GM13976 (cell line): ENCODE measurements around the gene CACHD1.

Source experiments
- DNase-seq: peaks from one replicate; pipeline ENCODE4 v3.0.0; 2012; ENCODE audit warnings: low spot score
- in situ Hi-C: fragments of 300-500 bp; cut with MboI; formaldehyde crosslinking; loops from one replicate; pipeline ENCODE4 v1.12.0; 2022; ENCODE audit warnings: low sequenced_read_pairs, mixed read lengths, inconsistent platforms; ENCODE audit not compliant: unreplicated experiment
- TF ChIP-seq, protein P1 (sequence below): IDR thresholded peaks from 2 replicates; pipeline ENCODE4 v1.5.1; 2012; ENCODE audit warnings: borderline replicate concordance, mild to moderate bottlenecking; ENCODE audit not compliant: insufficient read depth; ENCODE audit errors: extremely low read depth, missing control alignments, control extremely low read depth

Gene CACHD1

DNA sequence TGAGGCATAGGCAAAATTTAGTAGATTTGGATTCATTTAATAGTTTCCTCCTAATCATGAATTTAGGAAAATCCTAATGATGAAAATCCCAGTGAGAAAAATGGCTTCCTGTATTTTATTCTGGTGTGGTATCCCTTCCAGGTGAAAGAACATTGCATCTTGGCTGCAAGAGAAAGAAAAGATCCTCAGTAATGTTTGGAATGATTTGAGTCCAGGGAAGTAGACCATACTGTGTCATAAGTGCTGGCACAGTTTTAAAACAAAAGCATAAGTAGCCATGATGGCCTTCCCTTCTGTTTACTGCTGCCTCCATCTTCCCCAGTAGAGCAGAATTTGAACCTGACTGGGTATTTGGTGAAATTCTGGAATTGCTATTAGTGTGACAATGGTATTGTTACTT is 52.8 kb downstream of the CACHD1 start:
- TF ChIP-seq, protein P1, sequence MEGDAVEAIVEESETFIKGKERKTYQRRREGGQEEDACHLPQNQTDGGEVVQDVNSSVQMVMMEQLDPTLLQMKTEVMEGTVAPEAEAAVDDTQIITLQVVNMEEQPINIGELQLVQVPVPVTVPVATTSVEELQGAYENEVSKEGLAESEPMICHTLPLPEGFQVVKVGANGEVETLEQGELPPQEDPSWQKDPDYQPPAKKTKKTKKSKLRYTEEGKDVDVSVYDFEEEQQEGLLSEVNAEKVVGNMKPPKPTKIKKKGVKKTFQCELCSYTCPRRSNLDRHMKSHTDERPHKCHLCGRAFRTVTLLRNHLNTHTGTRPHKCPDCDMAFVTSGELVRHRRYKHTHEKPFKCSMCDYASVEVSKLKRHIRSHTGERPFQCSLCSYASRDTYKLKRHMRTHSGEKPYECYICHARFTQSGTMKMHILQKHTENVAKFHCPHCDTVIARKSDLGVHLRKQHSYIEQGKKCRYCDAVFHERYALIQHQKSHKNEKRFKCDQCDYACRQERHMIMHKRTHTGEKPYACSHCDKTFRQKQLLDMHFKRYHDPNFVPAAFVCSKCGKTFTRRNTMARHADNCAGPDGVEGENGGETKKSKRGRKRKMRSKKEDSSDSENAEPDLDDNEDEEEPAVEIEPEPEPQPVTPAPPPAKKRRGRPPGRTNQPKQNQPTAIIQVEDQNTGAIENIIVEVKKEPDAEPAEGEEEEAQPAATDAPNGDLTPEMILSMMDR = no peak
- DNase-seq = no peak
- in situ Hi-C loops = no loop called here

DNA sequence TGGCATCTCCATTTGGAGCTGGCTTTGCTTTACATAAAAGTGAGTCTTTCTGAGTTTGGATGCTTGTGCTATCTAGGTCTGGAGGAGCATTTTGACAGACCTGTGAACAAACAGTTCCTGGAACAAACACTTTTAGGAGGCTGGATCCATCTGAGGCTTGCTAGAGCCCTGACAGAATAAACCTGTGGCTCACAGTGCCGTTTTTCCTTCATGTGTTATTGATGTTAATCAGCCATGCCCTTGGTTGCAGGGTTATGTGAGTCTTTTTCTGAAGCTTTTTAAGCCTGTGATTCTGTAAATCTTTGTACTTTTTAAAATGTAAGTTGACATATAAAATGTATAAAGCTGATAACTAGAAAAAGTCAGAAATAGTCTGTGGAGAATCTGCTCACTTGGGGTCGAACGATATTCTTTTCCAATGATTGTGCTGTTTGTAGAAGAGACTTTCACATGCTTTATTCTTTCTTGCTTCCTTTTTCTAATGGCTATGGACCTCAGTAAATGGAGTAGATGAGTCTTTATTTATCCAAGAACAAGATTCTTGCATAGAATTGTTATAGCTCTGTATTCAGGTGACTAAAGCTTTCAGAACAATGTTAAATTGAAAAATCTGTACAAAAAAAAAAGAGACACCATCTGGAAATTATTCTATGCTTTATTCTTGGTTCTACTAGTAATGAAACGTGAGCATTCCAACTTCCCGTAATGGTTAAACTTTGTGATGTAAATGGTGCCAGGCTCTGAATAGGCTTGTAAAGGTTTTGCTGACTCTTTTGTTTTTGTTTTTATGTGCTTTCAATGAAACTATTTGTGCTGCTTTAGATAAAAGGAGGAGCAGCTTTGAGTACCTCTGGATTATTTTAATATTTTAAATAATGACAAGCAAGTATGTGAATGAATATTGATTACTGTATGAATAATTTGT is 53.7 kb downstream of the CACHD1 start:
- TF ChIP-seq, protein P1 = no peak
- no peak for DNase-seq
- in situ Hi-C loops = no loop called here

DNA sequence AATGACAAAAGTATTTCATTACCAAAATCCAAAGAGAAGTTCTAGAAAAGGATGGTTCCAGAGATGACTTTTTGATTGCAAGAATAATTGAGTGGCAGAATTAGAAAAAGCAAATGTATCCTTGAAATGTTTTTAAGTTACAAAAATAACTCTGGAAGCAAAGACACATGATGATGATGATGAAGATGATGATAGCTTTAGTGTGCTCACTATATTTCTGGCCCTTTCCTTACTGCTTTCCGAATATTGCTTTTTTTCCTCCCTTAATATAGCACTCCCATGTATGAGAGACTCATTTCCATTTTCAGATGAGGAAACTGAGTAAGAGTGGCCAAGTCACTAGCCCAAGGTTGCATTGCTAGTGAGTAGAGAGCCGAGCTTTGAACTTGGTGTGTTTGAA is 54.7 kb downstream of the CACHD1 start:
- TF ChIP-seq, protein P1 = no peak
- in situ Hi-C loops = no loop called here
- no peak for DNase-seq

DNA sequence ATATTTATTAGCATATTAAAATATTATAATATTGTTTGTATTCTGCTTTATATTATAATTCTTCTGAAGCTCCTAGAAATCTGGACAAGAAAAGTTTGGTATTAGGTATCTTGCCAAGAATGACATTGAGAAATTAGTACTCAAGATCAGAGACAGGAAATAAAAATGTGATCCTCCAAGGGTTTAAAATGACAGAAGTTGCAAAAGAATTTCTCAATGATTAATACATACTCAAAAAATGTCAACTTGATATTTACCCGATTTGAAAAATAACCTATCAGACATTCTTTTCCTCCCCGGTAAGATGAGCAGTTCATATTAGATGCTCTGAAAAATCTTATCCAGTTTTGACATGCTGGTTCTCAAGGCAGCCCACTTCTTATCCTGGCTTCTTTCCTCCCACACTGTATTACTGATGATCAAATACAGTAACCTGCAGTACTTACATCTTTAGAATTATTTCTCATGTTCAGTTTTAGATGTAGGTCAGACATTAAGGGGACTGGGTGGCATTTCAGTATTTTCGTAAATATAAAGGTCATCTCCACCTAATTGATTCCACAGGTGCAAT is 55.3 kb downstream of the CACHD1 start:
- TF ChIP-seq, protein P1 = no peak
- DNase-seq = no peak
- in situ Hi-C loops = no loop called here

DNA sequence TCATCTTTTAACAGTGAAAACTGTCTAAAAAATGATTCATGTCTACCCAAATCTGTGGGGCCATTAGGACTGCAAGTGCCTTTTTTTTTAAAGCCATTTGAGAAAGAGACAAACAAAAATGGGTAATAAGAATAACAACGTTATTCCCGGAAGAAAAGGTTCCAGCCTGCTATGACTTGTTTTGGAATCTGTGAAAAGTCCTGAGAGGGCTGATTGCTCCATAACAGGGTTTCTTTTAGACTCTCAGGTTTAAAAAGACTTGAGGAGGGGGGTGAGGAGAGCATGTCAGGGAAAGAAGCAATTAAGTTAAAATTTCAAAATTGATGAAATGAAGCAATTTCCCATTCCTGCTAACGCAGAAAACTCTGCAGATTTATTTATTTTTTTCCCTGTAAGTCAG is 56.4 kb downstream of the CACHD1 start:
- in situ Hi-C loops = no loop called here
- DNase-seq = no peak
- TF ChIP-seq, protein P1 = no peak

DNA sequence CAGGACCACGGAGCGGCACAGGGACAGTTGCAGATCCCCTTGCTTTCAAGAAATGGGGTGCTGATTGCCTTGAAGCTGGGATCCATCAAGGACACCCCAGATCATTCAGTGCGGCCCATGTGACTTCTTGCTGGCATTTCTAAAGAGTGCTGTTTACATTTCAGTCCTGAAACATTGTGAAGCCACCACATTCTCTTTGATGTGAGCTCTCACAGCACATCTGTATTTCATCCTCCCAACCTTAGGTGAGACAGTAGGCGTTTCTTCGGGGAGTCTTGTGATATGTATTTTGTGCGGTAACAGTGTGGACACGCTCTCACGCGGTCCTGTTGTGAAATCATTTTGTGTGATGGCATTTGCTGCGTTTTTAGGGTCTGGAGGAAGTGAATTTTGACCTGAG is 57.2 kb downstream of the CACHD1 start:
- TF ChIP-seq, protein P1 = no peak
- DNase-seq = no peak
- in situ Hi-C loops = no loop called here
